HEK293 (cell line): ENCODE measurements around the gene SH2B3.

Experiments
- HOXD13 ChIP-seq: sonication (generic); formaldehyde crosslinking; IDR thresholded peaks from 2 replicates; pipeline ENCODE4 v1.8.0; 2022; ENCODE audit warnings: missing genetic modification reagents, borderline replicate concordance
- OSR2 ChIP-seq: fragments of 450-650 bp; formaldehyde crosslinking; IDR thresholded peaks from 2 replicates; pipeline ENCODE4 v1.5.1; 2016; ENCODE audit warnings: missing biosample characterization, missing genetic modification characterization
- ZBTB20 ChIP-seq: fragments of 450-650 bp; formaldehyde crosslinking; IDR thresholded peaks from 2 replicates; pipeline ENCODE4 v1.5.1; 2016; ENCODE audit warnings: missing biosample characterization, missing genetic modification characterization
- ZNF223 ChIP-seq: fragments of 450-650 bp; formaldehyde crosslinking; IDR thresholded peaks from 2 replicates; pipeline ENCODE4 v1.5.1; 2016; ENCODE audit warnings: missing biosample characterization, missing genetic modification characterization
- ZNF248 ChIP-seq: fragments of 450-650 bp; formaldehyde crosslinking; IDR thresholded peaks from 2 replicates; pipeline ENCODE4 v1.5.1; 2017; ENCODE audit warnings: missing biosample characterization, missing genetic modification characterization
- ZNF473 ChIP-seq: fragments of 450-650 bp; formaldehyde crosslinking; IDR thresholded peaks from 2 replicates; pipeline ENCODE4 v1.5.1; 2017; ENCODE audit warnings: missing biosample characterization, missing genetic modification characterization
- ZNF677 ChIP-seq: fragments of 450-650 bp; IDR thresholded peaks from 2 replicates; pipeline ENCODE4 v1.5.0; 2018; ENCODE audit warnings: missing biosample characterization, mild to moderate bottlenecking, missing genetic modification characterization, moderate library complexity
- ZNF776 ChIP-seq: fragments of 450-650 bp; formaldehyde crosslinking; IDR thresholded peaks from 2 replicates; pipeline ENCODE4 v1.5.0; 2017; ENCODE audit warnings: missing biosample characterization, missing genetic modification characterization, borderline replicate concordance
- ZNF837 ChIP-seq: fragments of 450-650 bp; formaldehyde crosslinking; IDR thresholded peaks from 2 replicates; pipeline ENCODE4 v1.5.1; 2016; ENCODE audit warnings: missing biosample characterization, missing genetic modification characterization
- ZSCAN23 ChIP-seq: fragments of 450-650 bp; formaldehyde crosslinking; IDR thresholded peaks from 2 replicates; pipeline ENCODE4 v1.5.1; 2016; ENCODE audit warnings: missing biosample characterization, missing genetic modification characterization
- TF ChIP-seq, protein P1 (sequence below): fragments of 450-650 bp; formaldehyde crosslinking; IDR thresholded peaks from 2 replicates; pipeline ENCODE4 v1.5.1; 2016; ENCODE audit warnings: missing biosample characterization, missing genetic modification characterization, borderline replicate concordance
- TF ChIP-seq, protein P2 (sequence below): fragments of 450-650 bp; formaldehyde crosslinking; IDR thresholded peaks from 2 replicates; pipeline ENCODE4 v1.5.1; 2017; ENCODE audit warnings: missing biosample characterization, missing genetic modification characterization
- TF ChIP-seq, protein P3 (sequence below): fragments of 450-650 bp; formaldehyde crosslinking; IDR thresholded peaks from 2 replicates; pipeline ENCODE4 v1.5.1; 2016; ENCODE audit warnings: missing biosample characterization, missing genetic modification characterization, low read depth
- TF ChIP-seq, protein P4 (sequence below): fragments of 450-650 bp; IDR thresholded peaks from 2 replicates; pipeline ENCODE4 v1.5.1; 2018; ENCODE audit warnings: missing biosample characterization, mild to moderate bottlenecking, missing genetic modification characterization
- TF ChIP-seq, protein P5 (sequence below): fragments of 450-650 bp; formaldehyde crosslinking; IDR thresholded peaks from 2 replicates; pipeline ENCODE4 v1.5.1; 2017; ENCODE audit warnings: missing biosample characterization, missing genetic modification characterization
- TF ChIP-seq, protein P6 (sequence below): fragments of 450-650 bp; formaldehyde crosslinking; IDR thresholded peaks from 2 replicates; pipeline ENCODE4; 2016; ENCODE audit warnings: missing biosample characterization, missing genetic modification characterization

Gene SH2B3

DNA sequence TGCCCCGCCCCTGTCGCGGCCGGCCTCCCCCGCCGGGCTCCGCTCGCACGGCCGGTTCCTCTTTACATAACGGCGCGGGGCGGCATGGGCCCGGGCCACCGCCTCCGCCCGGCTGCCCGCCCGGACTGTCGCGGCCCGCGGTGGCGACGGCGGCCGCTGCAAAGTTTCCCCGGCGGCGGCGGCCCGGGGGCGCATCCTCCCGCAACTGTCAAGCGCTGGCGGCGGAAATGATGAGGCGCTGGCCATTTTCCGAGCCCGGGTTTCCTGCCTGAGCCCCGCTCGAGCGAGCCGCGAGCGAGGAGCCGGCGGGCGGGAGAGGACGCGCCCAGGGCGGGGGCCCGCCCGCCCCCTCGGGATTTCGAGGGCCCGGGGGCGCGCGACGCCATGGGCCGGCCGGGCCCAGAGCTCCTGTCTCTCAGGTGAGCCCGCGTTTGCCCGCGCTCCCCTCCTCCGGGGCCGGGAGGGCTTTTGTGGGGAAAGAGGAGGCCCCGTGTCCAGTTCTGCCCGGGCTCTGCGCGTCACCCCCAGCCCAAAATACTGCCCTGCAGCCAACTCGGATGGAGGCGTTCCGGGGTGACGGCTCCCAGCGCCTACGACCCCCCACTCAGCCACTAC, at the start of gene SH2B3 (continued):
- TF ChIP-seq, protein P1, sequence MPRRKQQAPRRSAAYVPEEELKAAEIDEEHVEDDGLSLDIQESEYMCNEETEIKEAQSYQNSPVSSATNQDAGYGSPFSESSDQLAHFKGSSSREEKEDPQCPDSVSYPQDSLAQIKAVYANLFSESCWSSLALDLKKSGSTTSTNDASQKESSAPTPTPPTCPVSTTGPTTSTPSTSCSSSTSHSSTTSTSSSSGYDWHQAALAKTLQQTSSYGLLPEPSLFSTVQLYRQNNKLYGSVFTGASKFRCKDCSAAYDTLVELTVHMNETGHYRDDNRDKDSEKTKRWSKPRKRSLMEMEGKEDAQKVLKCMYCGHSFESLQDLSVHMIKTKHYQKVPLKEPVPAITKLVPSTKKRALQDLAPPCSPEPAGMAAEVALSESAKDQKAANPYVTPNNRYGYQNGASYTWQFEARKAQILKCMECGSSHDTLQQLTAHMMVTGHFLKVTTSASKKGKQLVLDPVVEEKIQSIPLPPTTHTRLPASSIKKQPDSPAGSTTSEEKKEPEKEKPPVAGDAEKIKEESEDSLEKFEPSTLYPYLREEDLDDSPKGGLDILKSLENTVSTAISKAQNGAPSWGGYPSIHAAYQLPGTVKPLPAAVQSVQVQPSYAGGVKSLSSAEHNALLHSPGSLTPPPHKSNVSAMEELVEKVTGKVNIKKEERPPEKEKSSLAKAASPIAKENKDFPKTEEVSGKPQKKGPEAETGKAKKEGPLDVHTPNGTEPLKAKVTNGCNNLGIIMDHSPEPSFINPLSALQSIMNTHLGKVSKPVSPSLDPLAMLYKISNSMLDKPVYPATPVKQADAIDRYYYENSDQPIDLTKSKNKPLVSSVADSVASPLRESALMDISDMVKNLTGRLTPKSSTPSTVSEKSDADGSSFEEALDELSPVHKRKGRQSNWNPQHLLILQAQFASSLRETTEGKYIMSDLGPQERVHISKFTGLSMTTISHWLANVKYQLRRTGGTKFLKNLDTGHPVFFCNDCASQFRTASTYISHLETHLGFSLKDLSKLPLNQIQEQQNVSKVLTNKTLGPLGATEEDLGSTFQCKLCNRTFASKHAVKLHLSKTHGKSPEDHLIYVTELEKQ (tag by site-specific recombination): no peak
- TF ChIP-seq ZNF473 (tag by site-specific recombination): no peak
- peak; percentile 32; the same call in 1 of the 2 replicates for TF ChIP-seq ZBTB20 (tag by site-specific recombination)
- TF ChIP-seq, protein P2, sequence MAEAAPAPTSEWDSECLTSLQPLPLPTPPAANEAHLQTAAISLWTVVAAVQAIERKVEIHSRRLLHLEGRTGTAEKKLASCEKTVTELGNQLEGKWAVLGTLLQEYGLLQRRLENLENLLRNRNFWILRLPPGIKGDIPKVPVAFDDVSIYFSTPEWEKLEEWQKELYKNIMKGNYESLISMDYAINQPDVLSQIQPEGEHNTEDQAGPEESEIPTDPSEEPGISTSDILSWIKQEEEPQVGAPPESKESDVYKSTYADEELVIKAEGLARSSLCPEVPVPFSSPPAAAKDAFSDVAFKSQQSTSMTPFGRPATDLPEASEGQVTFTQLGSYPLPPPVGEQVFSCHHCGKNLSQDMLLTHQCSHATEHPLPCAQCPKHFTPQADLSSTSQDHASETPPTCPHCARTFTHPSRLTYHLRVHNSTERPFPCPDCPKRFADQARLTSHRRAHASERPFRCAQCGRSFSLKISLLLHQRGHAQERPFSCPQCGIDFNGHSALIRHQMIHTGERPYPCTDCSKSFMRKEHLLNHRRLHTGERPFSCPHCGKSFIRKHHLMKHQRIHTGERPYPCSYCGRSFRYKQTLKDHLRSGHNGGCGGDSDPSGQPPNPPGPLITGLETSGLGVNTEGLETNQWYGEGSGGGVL (tag by site-specific recombination): peak; percentile 20; the same call in 1 of the 2 replicates
- TF ChIP-seq, protein P3, sequence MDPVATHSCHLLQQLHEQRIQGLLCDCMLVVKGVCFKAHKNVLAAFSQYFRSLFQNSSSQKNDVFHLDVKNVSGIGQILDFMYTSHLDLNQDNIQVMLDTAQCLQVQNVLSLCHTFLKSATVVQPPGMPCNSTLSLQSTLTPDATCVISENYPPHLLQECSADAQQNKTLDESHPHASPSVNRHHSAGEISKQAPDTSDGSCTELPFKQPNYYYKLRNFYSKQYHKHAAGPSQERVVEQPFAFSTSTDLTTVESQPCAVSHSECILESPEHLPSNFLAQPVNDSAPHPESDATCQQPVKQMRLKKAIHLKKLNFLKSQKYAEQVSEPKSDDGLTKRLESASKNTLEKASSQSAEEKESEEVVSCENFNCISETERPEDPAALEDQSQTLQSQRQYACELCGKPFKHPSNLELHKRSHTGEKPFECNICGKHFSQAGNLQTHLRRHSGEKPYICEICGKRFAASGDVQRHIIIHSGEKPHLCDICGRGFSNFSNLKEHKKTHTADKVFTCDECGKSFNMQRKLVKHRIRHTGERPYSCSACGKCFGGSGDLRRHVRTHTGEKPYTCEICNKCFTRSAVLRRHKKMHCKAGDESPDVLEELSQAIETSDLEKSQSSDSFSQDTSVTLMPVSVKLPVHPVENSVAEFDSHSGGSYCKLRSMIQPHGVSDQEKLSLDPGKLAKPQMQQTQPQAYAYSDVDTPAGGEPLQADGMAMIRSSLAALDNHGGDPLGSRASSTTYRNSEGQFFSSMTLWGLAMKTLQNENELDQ (tag by site-specific recombination): no peak
- no peak for TF ChIP-seq ZNF248 (tag by site-specific recombination)
- no peak for TF ChIP-seq ZSCAN23
- TF ChIP-seq OSR2: no peak
- no peak for TF ChIP-seq HOXD13 (CRISPR knock-in tag)
- peak; percentile 43; the same call in 1 of the 2 replicates for TF ChIP-seq ZNF677
- no peak for TF ChIP-seq ZNF776
- no peak for TF ChIP-seq ZNF837 (tag by site-specific recombination)
- TF ChIP-seq, protein P4, sequence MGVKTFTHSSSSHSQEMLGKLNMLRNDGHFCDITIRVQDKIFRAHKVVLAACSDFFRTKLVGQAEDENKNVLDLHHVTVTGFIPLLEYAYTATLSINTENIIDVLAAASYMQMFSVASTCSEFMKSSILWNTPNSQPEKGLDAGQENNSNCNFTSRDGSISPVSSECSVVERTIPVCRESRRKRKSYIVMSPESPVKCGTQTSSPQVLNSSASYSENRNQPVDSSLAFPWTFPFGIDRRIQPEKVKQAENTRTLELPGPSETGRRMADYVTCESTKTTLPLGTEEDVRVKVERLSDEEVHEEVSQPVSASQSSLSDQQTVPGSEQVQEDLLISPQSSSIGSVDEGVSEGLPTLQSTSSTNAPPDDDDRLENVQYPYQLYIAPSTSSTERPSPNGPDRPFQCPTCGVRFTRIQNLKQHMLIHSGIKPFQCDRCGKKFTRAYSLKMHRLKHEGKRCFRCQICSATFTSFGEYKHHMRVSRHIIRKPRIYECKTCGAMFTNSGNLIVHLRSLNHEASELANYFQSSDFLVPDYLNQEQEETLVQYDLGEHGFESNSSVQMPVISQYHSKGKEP (tag by site-specific recombination): 0 out of 2 replicates have a peak, but pooled peaks have one; percentile 23
- no peak for TF ChIP-seq ZNF223
- TF ChIP-seq, protein P5, sequence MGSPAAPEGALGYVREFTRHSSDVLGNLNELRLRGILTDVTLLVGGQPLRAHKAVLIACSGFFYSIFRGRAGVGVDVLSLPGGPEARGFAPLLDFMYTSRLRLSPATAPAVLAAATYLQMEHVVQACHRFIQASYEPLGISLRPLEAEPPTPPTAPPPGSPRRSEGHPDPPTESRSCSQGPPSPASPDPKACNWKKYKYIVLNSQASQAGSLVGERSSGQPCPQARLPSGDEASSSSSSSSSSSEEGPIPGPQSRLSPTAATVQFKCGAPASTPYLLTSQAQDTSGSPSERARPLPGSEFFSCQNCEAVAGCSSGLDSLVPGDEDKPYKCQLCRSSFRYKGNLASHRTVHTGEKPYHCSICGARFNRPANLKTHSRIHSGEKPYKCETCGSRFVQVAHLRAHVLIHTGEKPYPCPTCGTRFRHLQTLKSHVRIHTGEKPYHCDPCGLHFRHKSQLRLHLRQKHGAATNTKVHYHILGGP (tag by site-specific recombination): no peak
- TF ChIP-seq, protein P6, sequence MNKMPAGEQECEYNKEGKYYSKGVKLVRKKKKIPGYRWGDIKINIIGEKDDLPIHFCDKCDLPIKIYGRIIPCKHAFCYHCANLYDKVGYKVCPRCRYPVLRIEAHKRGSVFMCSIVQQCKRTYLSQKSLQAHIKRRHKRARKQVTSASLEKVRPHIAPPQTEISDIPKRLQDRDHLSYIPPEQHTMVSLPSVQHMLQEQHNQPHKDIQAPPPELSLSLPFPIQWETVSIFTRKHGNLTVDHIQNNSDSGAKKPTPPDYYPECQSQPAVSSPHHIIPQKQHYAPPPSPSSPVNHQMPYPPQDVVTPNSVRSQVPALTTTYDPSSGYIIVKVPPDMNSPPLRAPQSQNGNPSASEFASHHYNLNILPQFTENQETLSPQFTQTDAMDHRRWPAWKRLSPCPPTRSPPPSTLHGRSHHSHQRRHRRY (tag by site-specific recombination): no peak
